ENCODE data around the gene MPHOSPH10.
A peak's percentile ranks its signal among the peaks of the same experiment; 100 is the strongest.
"Not testable (repeated sequence)": the region's sequence is repeated elsewhere in the genome, so short reads cannot be mapped to it uniquely, and the experiment has no call there.

Gene MPHOSPH10, protein sequence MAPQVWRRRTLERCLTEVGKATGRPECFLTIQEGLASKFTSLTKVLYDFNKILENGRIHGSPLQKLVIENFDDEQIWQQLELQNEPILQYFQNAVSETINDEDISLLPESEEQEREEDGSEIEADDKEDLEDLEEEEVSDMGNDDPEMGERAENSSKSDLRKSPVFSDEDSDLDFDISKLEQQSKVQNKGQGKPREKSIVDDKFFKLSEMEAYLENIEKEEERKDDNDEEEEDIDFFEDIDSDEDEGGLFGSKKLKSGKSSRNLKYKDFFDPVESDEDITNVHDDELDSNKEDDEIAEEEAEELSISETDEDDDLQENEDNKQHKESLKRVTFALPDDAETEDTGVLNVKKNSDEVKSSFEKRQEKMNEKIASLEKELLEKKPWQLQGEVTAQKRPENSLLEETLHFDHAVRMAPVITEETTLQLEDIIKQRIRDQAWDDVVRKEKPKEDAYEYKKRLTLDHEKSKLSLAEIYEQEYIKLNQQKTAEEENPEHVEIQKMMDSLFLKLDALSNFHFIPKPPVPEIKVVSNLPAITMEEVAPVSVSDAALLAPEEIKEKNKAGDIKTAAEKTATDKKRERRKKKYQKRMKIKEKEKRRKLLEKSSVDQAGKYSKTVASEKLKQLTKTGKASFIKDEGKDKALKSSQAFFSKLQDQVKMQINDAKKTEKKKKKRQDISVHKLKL

DNA sequence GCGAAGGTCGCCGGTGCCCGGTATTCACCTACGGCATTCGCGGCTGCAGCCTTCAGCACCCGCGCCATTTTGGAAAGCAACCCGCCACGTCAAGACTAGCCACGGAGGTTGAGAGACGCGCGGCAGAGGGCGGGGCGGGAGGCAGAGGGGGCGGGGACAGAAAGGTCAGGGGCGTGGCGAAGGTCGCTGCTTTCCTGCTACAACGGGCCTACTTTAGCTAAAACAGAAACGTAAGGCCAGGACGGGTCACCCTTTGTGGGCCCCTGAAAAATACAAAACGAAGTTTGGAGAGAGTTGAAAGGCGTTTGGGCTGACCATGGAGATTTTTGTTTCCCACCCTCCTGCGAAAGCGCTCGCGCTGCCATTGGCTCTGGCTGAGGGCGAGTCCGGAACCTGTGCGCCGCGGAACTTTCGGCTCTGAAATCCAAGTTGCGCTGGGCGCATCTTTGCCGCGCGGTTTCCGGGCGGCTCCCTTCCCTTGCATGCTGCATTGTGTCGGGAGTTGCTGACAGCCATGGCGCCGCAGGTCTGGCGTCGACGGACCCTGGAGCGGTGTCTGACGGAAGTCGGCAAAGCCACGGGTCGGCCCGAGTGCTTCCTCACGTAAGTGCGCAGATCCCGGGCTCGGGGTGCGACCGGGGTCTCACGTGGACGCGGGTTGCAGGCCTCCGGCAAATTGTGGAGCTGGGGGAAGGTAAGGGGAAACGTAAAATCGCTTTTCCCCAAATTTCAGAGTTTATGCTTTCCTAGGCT is at the start of gene MPHOSPH10, which contains the start of gene MCEE:
TSS of gene MPHOSPH10 (plus strand) at position 483 of the 753 bp plus-strand sequence. CDS start at position 515, 32 bp downstream.
TSS of gene MCEE (minus strand) at position 78 of the 753 bp plus-strand sequence. CDS start at position 68, 10 bp downstream.
- DNase-seq, result peak; percentile 91

DNA sequence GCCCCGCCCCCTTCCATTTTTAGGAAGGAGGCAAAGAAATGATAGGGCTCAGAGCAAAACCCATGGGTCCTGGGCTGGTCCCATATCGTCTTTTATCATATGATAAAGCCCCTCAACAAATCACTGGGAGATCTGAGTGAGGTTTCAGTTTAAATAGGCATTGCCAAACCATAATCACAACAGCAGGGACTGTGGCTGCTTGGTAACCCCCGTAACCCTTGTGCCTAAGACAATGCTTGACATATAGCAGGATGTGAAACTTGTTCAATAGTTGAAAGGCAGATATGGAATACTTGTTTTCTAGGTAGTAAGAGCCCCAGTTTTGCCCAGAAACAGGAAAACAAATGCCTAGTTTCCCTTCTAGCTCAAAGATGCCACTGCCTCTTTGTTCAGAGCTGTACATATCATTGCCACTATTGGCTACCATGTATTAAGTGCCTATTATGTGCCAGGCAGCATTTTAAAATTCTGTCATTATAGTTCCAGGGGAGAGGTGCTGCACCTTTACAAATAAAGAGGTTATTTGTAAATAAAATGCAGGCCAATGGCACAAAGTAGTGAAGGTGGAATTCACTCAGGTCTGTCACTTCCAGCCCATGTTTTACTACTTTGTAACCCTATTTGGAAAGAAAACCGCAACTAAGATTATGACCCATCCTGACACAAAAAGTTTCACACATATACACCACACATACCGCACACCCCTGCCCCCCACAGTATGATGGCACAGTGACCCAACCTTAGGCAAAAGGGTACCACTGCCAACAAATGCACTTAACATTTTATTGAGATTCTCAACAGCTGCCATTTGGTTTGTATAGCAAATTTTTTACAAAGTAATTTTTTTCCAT is 47.8 kb upstream of the MPHOSPH10 start:
- DNase-seq, result peak; percentile 20

DNA sequence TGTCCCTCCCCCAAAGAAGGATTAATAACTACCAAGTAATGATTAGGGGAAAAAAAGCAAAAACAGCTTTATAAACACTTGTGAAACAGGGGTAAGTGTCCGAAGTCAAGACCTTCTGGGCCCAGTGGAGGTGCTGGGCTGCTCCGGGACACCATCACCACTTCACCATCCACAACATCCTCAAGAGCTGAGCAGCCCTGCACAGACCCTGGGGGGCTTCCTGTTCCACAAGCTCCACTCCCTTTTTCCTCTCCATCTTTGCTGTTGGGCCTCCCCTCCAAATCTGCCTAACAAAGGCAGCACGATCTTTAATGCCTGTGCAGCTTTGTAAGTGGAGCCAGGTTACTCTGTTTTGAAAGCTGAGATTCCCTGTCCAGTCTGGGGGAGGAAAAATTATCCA is 47.1 kb upstream of the MPHOSPH10 start:
- not testable (repeated sequence) for DNase-seq

DNA sequence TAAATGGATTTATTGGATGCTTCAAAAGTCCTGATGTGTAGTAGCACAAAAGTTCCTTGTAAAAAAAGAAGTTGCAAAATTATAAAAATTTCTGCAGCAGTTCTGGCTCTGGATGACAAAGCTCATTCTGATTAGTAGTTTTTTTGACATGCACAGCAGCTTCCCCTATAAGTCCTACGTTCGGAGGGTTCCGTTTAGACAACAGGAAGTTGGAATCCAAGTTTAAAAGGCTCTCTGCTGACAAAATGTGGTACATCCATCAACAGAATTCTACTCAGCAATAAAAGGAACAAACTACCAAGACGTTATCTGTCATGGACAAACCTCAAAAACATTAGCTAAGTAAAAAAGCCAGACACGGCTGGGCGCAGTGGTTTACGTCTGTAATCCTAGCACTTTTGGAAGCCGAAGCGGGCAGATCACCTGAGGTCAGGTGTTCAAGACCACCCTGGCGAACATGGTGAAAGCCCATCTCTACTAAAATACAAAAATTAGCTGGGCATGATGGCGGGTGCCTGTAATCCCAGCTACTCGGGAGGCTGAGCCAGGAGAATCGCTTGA is 46.6 kb upstream of the MPHOSPH10 start:
- not testable (repeated sequence) for DNase-seq

DNA sequence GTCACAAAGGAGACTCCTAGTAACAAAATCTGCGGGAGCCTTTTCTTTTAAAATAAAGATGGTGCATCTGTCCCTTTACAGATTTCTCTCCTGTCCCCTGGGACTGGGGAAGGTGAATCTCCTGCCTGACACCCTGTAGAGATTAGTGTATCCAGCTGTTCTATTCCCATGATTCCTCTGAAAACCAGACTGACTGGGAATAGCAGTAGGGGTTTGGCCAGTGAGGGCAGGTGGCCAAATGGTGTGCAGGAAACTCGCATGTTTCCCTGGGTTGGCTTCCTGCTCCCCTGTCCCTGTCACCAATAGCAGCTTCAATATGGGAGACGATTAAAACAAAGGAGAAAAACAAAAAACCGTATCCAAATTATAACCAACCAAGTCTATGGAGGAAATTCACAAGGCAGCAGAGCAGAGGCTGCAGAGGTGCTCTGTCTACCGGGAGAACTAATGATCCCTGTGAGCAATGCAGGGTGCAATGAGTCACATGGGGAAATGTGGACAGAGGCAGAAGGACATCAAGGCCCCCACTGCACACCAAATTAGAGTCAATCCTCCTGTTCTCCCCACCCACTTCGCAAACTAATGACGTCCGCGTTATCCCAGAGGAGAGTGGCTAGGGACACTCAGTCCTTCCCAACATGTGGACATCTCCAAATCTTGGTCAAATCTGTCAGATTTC is 45.0 kb upstream of the MPHOSPH10 start:
- not testable (repeated sequence) for DNase-seq

DNA sequence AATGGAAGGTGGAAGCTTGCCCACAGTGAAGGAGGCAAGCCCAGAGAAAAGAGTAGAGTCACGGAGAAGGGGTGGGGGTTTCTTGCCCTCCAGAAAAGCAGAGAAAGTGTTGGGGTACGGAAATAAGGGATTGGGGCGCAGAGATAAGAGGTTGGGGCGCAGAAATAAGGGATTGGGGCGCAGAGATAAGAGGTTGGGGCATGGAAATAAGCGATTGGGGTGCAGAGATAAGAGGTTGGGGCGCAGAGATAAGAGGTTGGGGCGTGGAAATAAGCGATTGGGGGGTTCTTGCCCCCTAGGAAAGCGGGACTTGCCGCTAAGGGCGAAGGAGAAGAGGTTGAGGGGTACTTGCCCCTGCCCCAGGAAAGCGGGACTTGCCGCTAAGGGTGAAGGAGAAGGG is 41.0 kb upstream of the MPHOSPH10 start:
- DNase-seq, result not testable (repeated sequence)

DNA sequence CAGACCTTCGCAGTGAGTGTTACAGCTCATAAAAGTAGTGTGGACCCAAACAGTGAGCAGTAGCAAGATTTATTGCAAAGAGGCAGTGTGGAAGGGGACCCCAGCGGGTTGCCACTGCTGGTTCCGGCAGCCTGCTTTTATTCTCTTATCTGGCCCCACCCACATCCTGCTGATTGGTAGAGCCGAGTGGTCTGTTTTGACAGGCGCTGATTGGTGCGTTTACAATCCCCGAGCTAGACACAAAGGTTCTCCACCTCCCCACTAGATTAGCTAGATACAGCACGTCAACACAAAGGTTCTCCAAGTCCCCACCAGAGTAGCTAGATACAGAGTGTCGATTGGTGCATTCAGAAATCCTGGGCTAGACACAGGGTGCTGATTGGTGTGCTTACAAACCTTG is 38.6 kb upstream of the MPHOSPH10 start:
- not testable (repeated sequence) for DNase-seq

DNA sequence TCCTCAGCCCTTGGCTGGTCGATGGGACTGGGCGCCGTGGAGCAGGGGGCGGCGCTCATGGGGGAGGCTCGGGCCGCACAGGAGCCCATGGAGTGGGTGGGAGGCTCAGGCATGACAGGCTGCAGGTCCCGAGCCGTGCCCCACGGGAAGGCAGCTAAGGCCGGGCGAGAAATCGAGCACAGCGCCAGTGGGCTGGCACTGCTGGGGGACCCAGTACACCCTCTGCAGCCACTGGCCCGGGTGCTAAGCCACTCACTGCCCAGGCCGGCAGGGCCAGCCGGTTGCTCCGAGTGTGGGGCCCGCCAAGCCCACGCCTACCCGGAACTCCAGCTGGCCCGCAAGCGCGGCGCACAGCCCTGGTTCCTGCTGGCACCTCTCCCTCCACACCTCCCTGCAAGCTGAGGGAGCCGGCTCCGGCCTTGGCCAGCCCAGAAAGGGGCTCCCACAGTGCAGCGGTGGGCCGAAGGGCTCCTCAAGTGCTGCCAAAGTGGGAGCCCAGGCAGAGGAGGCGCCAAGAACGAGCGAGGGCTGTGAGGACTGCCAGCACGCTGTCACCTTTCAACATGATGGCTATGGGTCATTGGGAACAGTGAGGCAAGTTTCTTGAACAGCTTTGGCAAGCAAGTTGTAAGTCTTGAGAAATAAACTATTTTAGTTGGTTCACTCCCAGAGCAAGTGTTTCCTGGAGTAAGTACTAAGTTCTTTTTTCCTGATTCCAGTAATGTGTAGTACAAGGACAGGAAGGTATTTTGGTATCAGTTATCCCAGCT is 37.8 kb upstream of the MPHOSPH10 start:
- not testable (repeated sequence) for DNase-seq

DNA sequence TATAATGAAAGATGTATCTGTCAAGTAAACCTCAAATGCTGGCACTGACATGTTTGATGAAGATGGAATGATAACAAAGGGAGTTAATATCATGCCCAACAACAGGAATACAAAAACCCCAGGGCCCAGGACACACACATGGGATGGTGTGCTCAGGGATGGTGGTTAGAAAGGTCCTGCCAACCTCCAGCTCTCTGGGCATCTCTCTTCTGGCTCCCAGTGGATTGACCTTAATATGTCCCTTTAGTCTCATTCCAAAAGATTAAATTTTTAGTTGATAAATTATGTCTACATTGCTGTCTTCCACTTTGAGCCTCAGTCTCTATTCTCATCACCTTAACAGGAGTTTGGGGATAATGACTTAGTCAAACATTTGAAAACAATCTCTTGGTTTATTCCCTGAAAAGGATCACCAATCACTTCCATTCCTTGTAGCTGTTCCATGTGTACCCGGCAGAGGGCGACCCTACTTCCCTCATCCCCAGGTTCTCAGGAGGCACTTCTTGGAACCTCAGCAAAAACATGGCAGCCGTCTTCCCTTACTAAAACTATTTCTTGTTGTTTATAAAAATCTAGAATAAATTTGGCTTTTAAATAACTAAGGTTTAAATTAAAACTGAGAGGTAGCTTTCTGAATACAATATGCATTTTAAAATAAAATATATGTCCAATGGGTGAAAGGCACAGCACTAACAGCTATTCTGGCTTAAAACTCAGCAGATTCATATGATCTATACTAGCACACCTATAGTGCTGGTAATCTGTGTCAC is 30.1 kb upstream of the MPHOSPH10 start:
- peak; percentile 52 for DNase-seq

DNA sequence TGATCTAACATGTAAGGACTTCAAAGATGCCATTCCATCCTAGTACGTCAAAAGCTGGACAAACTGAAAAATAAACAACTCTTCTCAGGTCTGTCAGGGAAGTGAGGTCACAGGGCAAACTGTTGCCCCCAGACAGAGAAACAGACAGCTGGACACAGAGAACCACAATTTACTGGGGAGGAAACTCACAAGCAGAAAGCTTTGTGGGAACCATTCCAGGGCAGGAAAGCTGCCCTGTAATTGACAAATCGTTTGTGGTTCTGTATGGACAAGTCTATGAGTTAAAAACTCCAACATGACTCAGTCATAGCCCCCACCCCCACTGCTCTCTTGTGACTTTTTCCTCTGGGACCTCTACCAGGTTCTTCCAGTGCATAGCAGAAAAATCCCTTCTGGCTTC is 28.8 kb upstream of the MPHOSPH10 start:
- no peak for DNase-seq

DNA sequence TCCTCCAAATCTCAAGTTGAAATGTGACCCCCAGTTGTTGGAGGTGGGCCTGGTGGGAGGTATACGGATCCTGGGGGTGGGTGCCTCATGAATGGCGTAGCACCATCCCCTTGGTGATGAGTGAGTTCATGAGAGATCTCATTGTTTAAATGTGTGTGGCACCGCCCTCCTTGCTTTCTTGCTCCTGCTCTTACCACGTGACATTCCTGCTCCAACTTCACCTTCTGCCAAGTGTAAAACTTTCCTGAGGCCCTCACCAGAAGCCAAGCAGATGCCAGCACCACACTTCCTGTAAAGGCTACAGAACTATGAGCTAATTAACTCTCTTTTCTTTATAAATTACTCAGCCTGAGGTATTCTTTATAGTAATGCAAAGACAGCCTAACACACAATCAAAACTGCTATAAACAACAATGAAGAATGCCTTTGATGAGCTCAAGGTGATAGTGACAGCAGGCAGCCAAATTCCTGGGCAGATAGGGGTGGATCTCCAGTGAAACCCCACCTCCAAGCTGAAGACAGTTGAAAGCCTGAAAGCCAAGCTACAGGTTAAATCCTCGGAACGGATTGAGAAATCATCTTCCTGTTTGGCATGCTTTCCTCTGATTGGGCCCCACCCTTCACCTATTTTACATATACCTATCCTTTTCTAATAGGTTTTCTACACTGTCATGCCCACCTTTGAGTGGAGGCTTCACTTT is 27.3 kb upstream of the MPHOSPH10 start:
- DNase-seq, result no peak

DNA sequence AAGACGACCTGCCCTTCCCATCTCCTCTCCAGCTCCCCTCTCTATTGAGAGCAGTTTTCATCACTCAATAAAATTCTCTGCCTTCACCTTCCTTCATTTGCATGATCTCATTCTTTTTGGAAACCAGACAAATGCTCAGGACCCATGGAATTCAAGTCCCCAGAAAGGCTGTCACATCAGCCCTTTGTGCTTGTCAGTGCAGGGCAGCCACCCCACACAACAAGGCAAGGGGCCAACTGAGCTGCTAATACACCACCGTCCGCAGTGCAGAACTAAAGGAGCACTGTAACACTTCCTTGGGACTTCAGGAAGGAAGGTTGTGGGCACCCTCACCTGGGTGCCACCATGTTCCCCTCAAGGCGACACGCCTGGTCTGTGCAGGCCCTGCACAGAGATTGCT is 26.6 kb upstream of the MPHOSPH10 start:
- DNase-seq, result no peak

DNA sequence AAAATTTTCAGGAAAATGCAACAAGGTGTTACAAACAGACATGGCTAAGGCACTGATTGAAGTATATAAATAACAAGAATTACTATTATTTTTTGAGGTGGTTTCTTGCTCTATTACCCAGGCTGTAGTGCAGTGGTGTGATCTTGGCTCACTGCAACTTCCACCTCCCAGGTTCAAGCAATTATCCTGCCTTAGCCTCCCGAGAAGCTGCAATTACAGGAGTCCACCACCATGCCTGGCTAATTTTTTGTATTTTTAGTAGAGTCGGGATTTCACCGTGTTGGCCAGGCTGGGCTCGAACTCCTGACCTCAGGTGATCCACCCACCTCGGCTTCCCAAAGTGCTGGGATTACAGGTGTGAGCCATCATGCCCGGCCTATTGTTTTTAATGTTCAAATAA is 24.0 kb upstream of the MPHOSPH10 start:
- DNase-seq, result not testable (repeated sequence)

DNA sequence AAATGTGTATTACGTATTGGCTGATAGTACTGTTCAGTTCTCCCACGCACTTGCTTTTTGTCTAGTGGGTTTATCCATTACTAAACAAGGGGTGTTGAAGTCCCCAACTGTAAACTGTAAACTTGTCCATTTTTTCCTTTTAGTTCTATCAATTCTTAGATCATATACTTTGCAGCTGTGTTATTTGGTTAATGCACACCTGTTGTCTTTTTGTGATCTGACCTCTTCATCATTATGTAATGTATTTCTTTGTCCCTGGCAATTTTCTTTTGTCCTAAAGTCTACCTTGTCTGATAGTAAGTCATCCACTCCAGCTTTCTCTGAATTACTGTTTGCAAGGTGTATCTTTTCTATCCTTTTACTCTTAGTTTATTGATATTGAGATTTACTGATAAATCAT is 22.3 kb upstream of the MPHOSPH10 start:
- no peak for DNase-seq

DNA sequence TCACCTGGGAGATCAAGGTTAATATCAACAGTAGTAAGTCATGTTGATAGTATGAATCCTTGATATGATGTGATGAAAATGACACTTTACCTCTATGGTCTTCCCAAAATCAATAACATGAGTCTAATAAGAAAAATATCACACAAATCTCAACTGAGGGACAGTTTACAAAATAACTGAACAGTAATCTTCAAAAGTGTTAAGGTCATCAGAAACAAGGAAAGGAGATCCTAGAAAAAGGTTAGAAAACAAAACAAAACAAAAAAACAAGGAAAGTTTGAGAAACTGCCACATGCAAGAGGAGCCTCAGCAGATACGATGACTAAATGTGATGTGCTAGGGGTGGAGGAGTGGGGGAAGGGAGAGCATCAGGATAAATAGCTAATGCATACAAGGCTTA is 16.6 kb upstream of the MPHOSPH10 start:
- no peak for DNase-seq

DNA sequence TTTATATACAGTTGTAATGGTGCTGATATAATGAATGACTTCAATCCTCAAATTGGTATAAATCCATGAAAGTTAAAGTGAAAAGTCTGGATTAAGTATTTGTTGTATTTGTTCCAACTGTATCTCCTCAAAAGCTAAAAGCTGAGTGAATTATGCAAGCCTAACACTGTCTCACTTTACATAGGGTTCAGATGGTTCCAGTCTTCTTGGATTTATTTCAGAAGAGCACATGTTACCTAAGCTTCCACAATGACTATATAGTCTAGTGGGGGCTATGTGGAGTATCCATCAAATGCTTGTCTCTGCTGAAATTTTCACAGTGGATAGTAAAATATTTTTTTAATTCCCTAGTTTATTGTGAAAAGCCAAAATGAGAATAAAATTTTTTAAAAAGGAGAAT is 13.4 kb upstream of the MPHOSPH10 start:
- no peak for DNase-seq

DNA sequence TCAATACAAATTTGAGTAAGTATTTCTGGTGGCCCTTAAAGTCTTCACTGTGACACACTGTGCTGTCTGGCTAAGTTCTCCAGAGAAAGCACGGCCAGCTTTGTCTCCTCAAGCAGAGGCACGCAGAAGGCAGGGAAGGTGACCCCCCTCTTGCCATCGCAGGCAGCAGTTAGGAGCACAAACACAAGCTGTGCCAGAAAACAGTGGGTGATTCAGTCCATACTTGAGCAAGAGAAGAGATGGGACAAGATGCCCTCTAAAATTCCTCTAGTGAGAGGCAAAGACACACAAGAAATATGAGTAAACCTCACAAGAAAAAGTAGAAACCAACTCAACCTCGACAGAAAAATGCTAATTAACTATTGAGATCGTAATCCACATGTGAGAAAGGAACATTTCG is 10.2 kb upstream of the MPHOSPH10 start:
- DNase-seq, result no peak

DNA sequence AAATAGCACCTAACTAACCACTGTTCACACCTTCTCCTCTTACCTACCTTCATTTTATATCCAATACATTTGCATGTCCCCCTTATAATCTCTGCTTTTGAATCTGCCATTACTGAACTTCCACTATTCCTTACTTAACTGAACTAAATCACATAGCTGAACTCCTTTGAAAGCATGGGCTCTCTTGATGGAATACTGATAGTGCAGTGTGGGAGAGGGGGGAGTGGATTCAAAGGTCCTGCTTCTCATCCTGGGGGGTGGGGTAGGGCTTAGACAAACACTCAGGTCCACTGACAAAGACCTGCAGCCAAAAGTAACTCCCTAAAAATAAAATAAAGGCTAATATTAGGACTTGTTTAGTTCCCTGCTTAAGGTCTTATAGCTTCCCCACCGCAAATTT is 9.0 kb upstream of the MPHOSPH10 start:
- DNase-seq, result no peak
